Pulmonary artery endothelial cell (primary cell): Measurements from ENCODE around the gene ST6GALNAC3. TPM values are rescaled to one million over a fixed set of nuclear protein-coding genes. Genes with fewer than 3 reads are reported as not detected.

Source experiments
- DNase-seq: peaks from one replicate; pipeline ENCODE4 v3.0.0-alpha.2; 2011; ENCODE audit warnings: low read depth, low spot score
- total RNA-seq: library from RNA; depleted of rRNA; stranded (reverse); fragments of >200 nt; gene quantifications from 2 replicates; pipeline ENCODE4 v1.2.3, GENCODE V29; 2014

Gene ST6GALNAC3
- total RNA-seq, 1 donor from 2014 or later, result 34.6 TPM

DNA sequence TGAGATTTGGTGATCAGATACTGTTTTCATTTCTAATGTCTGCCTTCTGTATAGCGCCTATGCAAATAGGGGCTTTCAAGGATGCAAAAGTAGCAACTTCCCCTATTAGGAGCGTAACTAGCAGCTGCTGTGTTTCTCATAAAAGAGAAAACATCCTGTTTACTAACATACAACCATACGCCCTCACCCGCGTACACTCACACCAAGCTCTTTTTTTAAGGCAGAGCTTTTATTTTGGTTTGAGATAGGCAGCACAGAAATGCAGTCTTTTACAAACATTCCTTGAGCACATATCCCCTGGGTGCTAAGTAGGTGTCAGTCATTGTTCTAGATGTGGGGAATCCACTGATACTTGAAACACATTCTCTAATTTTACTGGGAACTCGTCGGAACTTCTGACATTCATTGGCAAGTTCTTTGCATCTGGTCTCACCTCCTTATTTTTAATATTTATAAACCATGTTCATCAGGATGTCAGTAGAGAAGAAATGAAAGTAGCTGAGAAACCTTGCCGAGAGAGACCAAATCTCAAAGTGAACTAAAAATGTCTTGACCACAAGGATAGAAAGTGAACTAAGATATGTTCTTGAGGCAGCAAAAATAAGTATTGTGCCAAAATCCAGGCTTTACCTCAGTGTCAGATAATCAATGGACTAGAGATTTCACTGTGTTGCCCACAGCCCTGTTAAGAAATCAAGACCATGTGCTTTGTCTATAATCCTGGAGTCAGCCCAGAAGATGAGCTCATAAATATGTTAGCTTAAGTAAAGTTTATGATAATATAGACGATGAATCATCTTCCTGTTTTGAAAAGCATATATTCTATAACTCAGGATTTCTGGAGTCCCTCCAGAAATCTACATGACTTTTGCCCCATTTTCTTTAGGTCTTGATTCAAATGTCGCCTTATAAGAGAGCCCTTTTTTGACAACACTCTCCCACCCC lies 350.9 kb downstream of the ST6GALNAC3 start:
- peak; percentile 37 for DNase-seq

DNA sequence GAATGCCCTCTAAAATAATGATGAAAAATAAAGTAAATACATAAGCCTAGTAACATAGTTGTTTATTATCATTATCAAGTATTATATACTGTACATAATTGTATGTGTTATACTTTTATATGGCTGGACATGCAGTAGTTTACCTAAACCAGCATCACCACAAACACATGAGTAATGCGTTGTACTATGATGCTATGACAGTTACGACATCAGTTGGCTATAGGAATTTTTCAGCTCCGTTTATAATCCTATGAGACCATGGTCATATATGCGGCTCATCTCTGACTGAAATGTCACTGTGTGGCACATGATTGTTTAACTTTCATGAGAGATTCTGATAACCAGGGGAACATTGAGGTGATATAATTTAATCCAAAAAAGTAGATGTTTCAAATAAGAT lies 352.1 kb downstream of the ST6GALNAC3 start:
- DNase-seq, result no peak

DNA sequence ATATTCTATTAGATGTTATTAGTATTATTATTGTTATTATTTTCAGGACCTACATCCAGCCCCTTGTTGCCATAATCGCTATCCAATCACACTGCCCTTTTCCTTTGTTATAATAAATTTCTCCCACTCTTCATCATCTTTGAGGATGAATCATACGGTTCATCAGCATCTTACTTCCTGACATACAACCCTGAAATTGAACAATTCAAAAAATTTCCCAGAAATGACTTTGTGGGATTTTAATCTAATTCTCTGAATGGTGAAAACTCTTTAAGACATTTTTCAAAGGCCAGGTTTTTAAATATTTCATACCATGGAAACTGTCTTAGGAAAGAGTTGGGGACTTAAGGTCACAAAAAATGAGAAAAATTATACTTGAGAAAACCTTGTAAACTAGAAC lies 353.5 kb downstream of the ST6GALNAC3 start:
- no peak for DNase-seq

DNA sequence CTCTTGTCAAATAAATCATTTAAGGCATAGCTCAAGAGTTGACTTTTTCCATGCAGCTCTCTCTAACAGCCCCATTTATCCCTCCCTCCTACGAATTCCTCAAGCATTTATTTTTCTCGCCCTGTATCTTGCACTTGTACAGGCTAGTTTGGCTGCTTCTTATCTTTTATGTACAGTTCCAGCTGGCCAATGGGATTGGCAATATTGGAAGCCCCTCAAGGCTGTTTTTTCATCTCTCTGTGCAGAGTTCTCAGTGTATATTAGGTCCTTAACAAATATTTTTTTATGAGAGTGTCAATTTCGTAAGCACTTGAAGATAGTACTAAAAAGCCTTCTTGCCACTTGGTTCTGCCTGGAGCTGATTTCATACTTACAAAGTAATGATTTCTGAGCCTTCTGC lies 356.0 kb downstream of the ST6GALNAC3 start:
- DNase-seq, result no peak

DNA sequence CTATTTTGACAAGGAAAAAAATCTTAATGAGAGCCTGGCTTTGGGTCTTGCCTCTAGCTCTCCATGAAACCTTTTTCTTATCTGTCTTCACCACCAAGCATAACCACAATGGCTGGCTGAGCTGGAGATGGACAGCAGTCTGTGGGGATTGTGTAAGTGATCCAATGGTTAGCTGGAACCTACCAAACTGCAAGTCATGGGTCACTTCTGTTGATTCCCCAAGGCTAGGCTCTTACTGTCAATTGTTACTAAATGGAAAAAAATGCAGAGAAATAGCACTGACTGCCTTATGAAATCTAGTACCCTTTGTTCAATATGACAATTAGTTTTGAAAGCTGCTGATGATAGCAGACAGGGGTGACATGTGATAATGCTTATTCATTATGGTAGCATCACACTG lies 359.0 kb downstream of the ST6GALNAC3 start:
- DNase-seq, result no peak

DNA sequence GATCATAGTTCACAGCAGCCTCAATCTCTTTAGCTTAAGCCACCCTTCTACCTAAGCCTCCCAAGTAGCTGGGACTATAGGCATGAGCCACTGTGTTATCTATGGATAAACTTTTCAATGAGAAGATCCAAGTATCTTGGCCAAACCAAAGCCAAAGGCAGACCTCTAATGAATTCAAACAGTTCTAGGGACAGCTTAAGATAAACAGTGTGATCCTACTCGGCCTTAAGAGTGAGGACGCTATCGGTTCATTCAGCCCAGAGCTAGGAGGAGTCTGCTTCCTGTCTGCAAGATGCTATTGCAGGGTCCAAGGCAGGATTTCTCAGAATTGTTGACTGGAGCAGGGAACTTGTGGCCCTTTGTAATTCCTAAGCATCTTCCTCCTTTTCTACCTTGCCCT lies 368.7 kb downstream of the ST6GALNAC3 start:
- no peak for DNase-seq

DNA sequence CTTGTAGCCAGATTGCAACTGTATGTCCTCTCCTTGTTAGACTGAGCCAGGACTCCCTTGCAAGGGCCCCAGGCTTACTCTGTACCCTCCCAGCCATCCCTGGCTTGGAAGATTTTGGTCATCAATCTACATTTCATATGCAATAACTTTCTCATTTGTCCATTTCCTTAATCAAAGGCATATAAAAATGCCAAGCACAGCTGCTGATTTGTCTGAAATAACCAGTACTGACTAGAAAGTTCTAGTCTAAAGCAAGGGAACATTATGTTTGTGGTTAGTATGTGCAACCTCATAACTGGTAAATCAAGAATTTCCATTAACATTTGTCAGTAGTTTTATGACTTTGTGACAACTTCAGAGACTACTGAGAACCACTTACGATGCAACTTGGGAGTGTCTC lies 370.2 kb downstream of the ST6GALNAC3 start:
- no peak for DNase-seq

DNA sequence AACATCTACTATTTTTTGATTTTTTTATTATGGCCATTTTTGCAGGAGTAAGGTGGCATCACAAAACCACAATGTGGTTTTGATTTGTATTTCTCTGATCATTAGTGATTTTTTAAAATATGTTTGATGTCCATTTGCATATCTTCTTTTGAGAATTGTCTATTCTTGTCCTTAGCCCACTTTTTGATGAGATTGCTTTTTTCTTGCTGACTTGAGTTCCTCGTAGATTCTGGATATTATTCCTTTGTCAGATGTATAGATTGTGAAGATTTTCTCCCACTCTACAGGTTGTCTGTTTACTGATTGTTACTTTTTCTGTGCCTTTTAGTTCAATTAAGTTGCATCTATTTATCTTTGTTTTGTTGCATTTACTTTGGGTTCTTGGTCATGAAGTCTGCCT lies 375.7 kb downstream of the ST6GALNAC3 start:
- DNase-seq, result no peak

DNA sequence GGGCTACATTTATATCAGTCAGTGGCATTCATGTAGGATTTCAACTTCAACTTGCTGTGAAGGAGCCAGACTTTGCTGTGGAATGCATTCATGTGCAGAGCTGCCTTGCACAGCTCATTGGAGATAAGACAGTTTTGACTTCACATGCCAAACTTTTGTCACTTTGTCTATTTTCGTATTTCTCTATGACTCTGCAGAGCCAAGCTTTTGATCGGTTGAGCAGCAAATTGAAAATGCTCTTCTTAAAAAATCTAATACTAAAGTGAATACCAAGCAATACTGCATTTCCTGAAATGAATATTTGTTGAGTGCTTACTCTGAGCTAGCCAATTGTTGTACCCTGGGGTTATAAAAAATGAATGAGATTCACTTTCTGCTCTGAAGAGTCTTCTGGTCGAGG lies 388.7 kb downstream of the ST6GALNAC3 start:
- no peak for DNase-seq

DNA sequence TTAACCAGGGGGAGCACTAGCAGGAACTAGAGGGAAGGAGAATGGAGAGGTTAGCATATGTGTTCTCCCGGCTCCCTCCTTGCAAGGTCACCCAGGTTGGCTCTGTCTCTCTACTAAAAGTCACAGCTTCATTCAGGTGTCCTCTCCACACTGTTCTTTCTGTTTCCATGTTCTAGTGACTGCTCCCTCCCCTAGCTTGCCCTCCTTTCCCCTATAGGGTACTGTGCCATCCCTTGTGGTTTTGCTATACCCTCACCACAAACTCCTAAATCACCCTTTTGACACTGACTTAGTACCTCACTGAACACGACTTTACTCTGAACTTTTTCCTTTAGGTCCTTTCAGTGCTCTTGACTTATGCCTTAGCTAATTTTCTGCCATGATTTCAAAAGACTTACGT lies 389.3 kb downstream of the ST6GALNAC3 start:
- no peak for DNase-seq

DNA sequence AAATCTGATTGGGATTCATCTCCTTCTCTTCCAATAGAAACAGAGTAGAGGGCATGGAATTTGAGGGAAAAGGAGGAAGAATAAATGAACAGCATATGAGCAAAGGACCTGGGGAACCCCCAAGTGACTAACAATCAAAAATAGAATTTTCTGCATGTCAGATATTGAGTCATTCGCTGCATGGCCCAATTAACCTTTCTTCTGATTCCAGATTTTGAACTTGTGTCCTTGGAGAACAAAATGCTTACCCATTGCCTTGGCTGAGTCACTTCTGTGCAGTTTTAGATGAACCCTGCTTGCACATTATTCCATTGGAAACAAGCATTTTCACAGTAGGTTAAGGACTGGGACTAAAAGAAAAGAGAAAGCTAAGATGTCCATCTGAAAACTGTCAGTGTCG lies 390.5 kb downstream of the ST6GALNAC3 start:
- DNase-seq, result no peak

DNA sequence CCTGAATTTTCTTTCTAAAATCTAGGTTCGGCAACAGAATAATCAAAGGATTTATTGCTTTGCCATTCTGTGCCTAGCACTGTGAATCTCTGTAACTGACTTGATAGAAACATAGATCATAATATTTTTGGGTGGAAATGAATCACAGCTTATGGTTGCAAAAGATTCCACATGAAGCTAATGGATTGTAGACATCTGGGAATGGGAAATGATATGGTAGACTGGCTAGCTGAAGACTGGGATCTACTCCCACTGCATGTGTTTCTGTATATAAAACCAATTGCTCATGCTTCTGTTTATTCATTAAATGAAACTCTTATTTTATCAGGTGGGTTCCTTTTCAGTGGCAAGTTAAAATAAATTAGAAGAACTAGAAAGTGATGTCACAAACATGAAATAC lies 395.6 kb downstream of the ST6GALNAC3 start:
- no peak for DNase-seq

DNA sequence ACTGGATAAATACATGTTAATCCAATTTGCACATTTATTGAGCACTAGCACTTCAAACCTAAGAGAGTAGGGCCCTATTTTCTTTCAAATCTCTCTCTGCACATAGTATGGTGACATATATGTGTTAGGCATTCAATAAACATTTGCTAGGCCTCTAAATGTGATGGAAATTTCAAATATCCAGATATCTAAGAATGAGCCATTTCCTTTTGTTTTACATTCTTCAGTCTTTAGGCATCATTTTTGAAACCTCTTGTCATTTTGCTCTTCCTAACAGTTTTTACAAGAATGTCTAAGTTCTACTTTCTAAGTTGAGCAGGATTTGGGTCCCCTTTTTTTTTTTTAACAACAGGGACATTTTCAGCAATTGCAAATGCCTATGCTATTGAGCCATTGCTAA lies 397.0 kb downstream of the ST6GALNAC3 start:
- DNase-seq, result no peak

DNA sequence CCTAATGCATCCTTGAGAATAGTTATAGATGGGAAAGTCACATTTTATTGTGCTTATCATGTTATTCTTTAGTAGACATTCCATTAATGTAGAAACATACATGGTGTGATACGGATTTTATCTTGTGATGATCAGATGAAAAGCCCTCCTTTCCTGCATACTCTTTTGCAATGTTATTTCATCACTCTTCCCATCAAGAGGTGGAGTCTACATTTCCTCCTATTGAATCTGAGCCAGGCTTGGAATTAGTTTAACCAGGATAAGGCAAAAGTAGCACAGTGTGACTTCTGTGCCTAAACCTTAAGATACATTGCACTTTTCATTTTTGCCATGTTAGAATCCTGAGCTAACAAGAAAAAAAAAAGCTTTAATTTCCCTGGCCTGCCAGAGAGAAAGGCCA lies 399.0 kb downstream of the ST6GALNAC3 start:
- DNase-seq, result no peak

DNA sequence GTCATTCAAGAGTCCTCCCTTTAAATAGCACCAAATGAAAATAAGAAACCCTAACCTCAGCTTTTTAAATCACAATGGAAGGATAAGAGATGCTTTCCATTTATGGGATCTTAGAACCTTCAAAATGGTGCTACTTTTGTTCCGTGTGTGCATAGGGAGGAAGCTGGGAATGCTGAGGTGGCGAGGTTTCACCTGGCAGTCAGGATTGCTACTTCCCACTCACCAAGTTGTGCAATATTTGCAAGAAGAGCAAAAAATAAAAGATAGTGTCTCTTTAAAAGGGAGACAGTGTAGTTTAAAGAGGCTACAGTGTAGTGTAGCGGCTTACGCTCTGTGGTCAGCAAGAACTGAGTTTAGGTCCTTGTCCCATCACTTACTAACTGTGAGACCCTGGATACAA lies 400.4 kb downstream of the ST6GALNAC3 start:
- DNase-seq, result no peak

DNA sequence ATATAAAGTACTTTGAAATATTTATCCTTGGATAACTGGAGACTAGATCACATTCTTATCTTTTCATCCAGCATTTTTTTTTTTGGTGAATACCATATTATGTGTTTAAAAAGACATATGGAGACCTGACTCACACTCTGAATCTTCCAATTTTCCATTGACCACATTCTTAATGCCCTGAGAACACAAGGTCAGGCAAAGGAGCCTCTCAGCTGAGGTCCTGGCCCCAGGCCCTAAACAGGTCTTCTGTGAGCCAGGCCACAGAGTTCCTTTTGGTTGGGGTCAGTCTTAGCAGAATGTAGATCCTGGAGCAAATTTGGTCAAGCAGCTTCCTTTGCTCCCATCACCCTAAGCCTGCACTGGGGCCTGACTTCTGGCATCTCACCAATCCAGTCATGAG lies 402.6 kb downstream of the ST6GALNAC3 start:
- DNase-seq, result no peak

DNA sequence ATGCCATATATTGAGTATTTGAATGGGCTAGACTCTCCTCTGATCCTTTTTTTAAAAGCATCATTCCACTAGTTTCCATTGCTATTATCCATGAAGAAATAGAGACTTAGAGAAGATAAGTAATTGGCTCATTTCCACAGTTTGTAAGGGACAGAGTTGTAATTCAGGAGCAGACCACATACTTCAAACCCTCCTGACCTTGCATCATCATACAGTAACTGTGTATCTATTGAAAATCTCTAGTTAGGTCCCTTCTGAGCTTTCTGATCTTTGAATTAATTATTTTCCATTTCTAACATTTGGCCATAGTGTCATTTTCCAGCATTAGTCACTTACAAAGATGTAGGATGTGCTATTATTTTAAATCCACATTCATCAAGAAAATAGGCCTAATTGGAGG lies 406.3 kb downstream of the ST6GALNAC3 start:
- DNase-seq, result no peak

DNA sequence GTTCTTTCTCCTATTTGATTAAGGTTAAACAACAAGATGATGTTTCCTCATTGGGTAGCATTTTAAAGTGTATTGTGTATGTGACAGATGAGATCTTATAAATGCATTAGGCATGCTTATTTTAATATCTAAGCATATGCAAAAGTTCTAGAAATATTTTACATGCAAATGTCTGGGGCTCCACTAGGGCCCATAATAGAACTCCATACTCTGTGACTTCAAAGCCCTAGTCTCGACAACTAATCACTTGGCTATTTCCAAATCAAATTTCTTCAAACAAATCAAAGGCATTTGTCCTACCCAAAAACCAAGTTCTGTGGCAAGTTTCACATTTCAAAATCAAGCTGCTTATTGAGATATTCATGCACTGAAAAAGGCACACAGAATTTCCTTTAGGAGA lies 407.1 kb downstream of the ST6GALNAC3 start:
- DNase-seq, result no peak

DNA sequence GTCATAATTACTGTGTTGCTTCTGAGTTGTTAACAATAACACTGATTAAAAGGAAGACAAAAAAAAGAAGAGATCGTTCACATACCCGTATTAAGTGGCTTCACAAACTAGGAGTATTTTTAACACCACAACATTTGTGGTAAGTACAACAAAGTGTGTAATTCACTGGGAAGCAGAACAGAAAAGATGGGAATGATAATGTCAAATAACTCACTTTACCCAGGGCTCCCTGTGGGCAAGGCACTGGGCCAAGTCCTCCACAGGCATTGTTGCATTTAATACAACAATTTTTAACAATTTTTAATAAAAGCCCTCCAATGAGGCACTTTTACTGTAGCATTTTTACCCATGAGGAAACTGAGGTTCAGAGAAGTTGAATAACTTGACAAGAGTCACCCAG lies 407.7 kb downstream of the ST6GALNAC3 start:
- DNase-seq, result no peak

DNA sequence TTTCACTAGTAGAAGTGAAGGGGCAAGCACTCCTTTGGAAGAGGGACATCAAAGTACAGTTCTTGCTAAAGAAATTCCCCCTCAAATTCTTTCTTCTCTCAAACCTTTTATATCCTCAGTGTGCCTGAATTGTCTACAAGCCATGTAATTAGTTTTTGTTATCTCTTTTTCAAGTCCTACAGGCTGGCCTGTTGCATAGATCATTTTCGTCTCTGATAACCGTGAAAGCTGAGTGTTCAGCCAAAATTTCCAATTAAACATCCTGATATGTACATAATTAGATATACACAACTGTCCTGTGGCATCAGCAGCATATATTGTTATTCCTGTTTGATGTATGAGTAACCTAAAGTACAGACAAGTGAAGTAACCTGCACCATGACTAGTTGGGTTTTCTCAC lies 417.2 kb downstream of the ST6GALNAC3 start:
- no peak for DNase-seq

DNA sequence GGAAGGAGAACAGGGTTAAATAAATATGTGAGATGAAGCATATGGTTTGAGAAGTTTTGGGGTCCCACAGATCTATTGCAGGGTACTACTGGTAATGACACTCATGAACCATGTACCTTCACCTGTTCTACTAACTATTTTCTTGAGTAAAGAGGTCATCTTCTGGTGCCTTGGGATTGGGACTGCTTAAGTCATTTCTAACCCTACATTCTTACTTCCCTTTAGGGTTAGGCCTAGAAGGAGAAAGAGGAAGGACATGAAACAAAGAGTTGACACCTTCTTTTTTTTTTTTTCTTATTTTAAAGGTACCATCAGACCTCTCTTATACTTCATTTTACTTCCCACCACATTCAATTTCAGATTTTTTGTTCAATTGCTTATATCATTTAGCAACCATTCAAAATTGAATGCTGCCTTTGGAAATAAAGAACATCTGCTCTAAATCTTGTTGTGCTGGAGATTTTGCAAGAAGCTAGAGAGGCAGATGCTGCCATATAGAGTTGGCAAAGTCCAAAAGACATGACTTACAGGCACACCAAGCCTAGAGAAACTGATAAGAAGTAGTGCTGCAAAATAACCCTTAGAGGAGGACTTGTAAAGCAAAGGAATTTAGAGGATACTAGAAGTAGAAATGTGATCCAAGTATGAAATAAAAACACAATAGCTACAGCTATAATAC lies 418.3 kb downstream of the ST6GALNAC3 start:
- no peak for DNase-seq

DNA sequence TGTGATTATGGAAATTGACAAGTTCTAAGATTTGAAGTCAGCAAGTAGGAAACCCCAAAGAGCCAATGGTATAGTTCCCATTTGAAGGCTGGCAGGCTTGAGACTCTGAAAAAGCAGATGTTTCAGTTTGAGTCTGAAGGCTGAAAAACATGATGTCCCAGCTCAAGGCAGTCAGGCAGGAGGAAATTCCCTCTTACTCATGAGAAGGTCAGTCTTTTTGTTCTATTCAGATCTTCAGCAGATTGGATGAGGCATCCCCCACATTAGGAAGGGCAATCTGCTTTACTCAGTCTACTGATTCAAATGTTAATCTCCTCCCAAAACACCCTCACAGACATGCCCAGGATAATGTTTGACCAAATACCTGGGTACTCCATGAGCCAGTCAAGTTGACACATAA lies 420.3 kb downstream of the ST6GALNAC3 start:
- DNase-seq, result peak; percentile 19

DNA sequence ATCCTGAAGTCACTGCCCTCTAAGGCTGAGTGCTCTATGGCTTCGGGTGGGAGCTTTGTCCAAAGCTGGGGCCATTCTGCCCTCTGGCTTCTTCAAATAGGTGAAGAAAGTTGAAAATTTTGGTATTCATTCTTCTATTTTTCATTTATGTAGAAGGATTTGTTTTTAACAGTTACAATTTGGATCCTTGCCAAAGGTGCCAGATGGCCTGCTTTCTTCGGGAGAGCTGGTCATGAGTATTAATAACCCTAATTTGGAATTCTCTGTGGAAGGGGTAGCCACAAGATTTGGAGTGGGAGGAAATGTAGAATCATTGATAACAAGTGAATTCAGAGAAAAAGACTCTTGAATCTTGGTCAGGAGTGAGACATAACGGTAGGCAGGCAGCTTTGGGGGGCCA lies 422.3 kb downstream of the ST6GALNAC3 start:
- DNase-seq, result no peak
